HG02623 (cell line): ENCODE measurements around the gene RUVBL1.
A peak's percentile ranks its signal among the peaks of the same experiment; 100 is the strongest.

Experiments
- ATAC-seq: cut with Tn5 transposase; IDR thresholded peaks from one replicate; pipeline ENCODE4 v1.9.1; 2021; ENCODE audit warnings: moderate library complexity; ENCODE audit not compliant: unreplicated experiment

Gene RUVBL1

GRCh38 chr3:128143496-128143895 lies 19.9 kb upstream of the RUVBL1 start:
- no peak for ATAC-seq

GRCh38 chr3:128133273-128133883 lies 9.8 kb upstream of the RUVBL1 start:
- ATAC-seq, result no peak

- ATAC-seq, result no peak
Measured at GRCh38 chr3:128131897-128132646, 8.5 kb upstream of the RUVBL1 start.

GRCh38 chr3:128128251-128128650 lies 4.6 kb upstream of the RUVBL1 start:
- no peak for ATAC-seq

- ATAC-seq, result no peak
Measured at GRCh38 chr3:128127236-128127635, 3.6 kb upstream of the RUVBL1 start.

GRCh38 chr3:128123156-128123537 lies 465 bp downstream of the RUVBL1 start:
- ATAC-seq, result no peak

- ATAC-seq, result no peak
Measured at GRCh38 chr3:128122013-128122412, 1.6 kb downstream of the RUVBL1 start.

GRCh38 chr3:128113817-128114794 lies 9.5 kb downstream of the RUVBL1 start:
- peak; percentile 47 for ATAC-seq

- no peak for ATAC-seq
Measured at GRCh38 chr3:128112357-128112968, 11.1 kb downstream of the RUVBL1 start.

GRCh38 chr3:128111147-128111546 lies 12.5 kb downstream of the RUVBL1 start:
- ATAC-seq, result no peak

GRCh38 chr3:128107834-128108233 lies 15.8 kb downstream of the RUVBL1 start:
- no peak for ATAC-seq

- ATAC-seq, result no peak
Measured at GRCh38 chr3:128103136-128103676, 20.4 kb downstream of the RUVBL1 start.

GRCh38 chr3:128100638-128101037 lies 23.0 kb downstream of the RUVBL1 start:
- no peak for ATAC-seq

GRCh38 chr3:128100161-128100560 lies 23.5 kb downstream of the RUVBL1 start:
- ATAC-seq, result no peak

- no peak for ATAC-seq
Measured at GRCh38 chr3:128098234-128098633, 25.4 kb downstream of the RUVBL1 start.

GRCh38 chr3:128095222-128095703 lies 28.3 kb downstream of the RUVBL1 start:
- ATAC-seq, result peak; percentile 90

GRCh38 chr3:128094295-128095151 lies 29.1 kb downstream of the RUVBL1 start:
- no peak for ATAC-seq

GRCh38 chr3:128091586-128091985 lies 32.0 kb downstream of the RUVBL1 start:
- no peak for ATAC-seq

GRCh38 chr3:128089135-128089534 lies 34.5 kb downstream of the RUVBL1 start:
- ATAC-seq, result no peak

GRCh38 chr3:128084675-128085021 lies 39.0 kb downstream of the RUVBL1 start:
- ATAC-seq, result no peak
